Stimulated activated CD8-positive, alpha-beta memory T cell treated with anti-CD3 and anti-CD28 coated beads, Interleukin-15, amount 100 ng/mL, for 1 hour (primary cell): ENCODE data around the gene MRNIP.
A peak's percentile ranks its signal among the peaks of the same experiment; 100 is the strongest.

Source experiments
- DNase-seq: peaks from one replicate; pipeline ENCODE4 v3.0.0-alpha.2; 2020; ENCODE audit warnings: low read depth

MRNIP gene

GRCh38 chr5:179803651-179804554, 54.7 kb downstream of the MRNIP start:
- DNase-seq, result no peak

- DNase-seq, result no peak
These were observed 55.6 kb downstream of the MRNIP start for GRCh38 chr5:179802950-179803562.

- no peak for DNase-seq
These were observed 56.3 kb downstream of the MRNIP start for GRCh38 chr5:179802207-179802883.

GRCh38 chr5:179801304-179802206, 57.1 kb downstream of the MRNIP start:
- peak; percentile 77 for DNase-seq

- no peak for DNase-seq
These were observed 57.9 kb downstream of the MRNIP start for GRCh38 chr5:179800696-179801201.

GRCh38 chr5:179800071-179800695, 58.4 kb downstream of the MRNIP start:
- DNase-seq, result no peak

- no peak for DNase-seq
These were observed 59.0 kb downstream of the MRNIP start for GRCh38 chr5:179799644-179799973.

- DNase-seq, result no peak
These were observed 59.6 kb downstream of the MRNIP start for GRCh38 chr5:179798771-179799643.

- no peak for DNase-seq
These were observed 60.4 kb downstream of the MRNIP start for GRCh38 chr5:179798144-179798770.

- DNase-seq, result no peak
These were observed 60.9 kb downstream of the MRNIP start for GRCh38 chr5:179797741-179798140.

GRCh38 chr5:179796877-179797608, 61.6 kb downstream of the MRNIP start:
- DNase-seq, result no peak

- peak; percentile 41 for DNase-seq
These were observed 62.5 kb downstream of the MRNIP start for GRCh38 chr5:179795863-179796833.

- DNase-seq, result no peak
These were observed 63.4 kb downstream of the MRNIP start for GRCh38 chr5:179795049-179795862.

- DNase-seq, result no peak
These were observed 64.0 kb downstream of the MRNIP start for GRCh38 chr5:179794575-179794974.

GRCh38 chr5:179794171-179794570, 64.4 kb downstream of the MRNIP start:
- no peak for DNase-seq

- DNase-seq, result no peak
These were observed 65.0 kb downstream of the MRNIP start, which contains the start of gene LTC4S for GRCh38 chr5:179793468-179794139. Gene LTC4S, plus strand, starts transcription at chr5:179793986. Its CDS starts 95 bp downstream, at chr5:179794081.
